NT2/D1 (cell line): ENCODE data around the gene AP5S1.

Experiments used
- SUZ12 ChIP-seq: IDR thresholded peaks from 2 replicates; pipeline ENCODE4 v1.6.1; 2011; ENCODE audit not compliant: insufficient read length, insufficient read depth; ENCODE audit errors: extremely low read depth
- YY1 ChIP-seq: IDR thresholded peaks from 2 replicates; pipeline ENCODE4 v1.6.1; 2011; ENCODE audit not compliant: insufficient read length, insufficient read depth
- ZNF274 ChIP-seq: IDR thresholded peaks from 2 replicates; pipeline ENCODE4 v1.6.1; 2011; ENCODE audit warnings: mild to moderate bottlenecking, low read depth, low read length

DNA sequence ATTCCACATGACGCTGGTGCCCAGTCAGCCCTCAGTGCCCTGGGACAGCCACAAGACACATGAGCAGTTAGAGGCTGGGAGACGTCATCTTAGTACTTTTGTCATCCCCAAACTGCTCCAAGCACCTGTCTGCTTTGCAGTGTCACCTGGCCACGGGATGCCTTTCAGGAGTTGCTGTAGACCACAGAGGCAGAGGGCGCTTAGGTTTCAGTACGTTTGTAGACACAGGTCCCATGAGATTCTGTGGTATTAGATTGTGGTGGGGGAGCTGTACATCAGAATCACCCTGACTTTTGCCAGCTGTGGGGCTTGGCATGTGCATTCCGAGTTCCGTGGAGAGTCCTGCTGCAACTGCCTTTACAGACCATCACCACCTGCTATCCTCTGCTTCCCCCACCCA lies 43.0 kb downstream of the AP5S1 start:
- no peak for TF ChIP-seq ZNF274
- no peak for TF ChIP-seq SUZ12
- TF ChIP-seq YY1: no peak
